ENCODE data around the gene PROCR.
"Not testable (repeated sequence)": the region's sequence is repeated elsewhere in the genome, so short reads cannot be mapped to it uniquely, and the experiment has no call there.

PROCR gene

GRCh38 chr20:35171753-35172433, at the start of gene PROCR:
TSS of gene PROCR (plus strand) at chr20:35172072. CDS start at chr20:35172155, 83 bp downstream.
- DNase-seq (ENCODE audit: low spot score) (peak; percentile 96), FAIRE-seq (peak; percentile 90)

- DNase-seq (ENCODE audit: low spot score), result no peak
These were observed 49.0 kb upstream of the PROCR start for GRCh38 chr20:35122756-35123405.

DNA sequence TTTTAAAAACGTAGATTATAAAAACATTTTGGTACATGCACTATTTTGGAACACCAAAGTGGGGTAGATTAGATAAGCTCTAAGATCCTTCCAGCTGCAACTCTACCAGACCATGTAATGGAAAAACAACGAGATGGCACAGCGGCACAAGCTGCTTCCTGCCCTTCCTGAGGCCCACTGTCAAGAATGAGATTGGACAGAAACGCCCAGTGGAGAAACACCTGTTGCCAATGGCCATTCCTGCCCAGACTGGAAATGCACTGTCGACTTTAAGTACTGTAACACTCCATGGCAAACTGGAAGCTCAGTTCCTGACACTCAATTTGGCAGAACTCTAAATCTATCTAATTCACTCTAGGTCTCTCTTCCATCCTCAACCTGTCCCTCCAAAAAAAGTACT, 46.1 kb upstream of the PROCR start:
- no peak for FAIRE-seq
- DNase-seq (ENCODE audit: low spot score), result no peak

More at GRCh38 chr20:35122756-35123405, 49.0 kb upstream of the PROCR start:
- FAIRE-seq, result no peak

DNA sequence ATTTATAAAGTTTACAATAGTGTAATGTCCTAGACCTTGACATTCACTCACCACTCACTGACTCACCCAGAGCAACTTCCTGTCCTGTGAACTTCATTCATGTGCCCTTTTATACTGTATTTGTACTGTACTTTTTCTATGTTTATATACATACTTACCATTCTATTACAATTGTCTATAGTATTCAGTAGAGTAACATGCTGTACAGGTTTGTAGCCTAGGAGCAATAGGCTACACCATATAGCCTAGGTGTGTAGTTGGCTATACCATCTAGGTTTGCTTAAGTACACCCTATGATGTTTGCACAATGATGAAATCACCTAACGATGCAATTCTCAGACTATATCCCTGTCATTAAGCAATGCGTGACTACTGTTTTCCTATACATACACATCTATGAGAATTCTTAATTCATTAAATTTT, 42.2 kb upstream of the PROCR start:
- FAIRE-seq (peak; percentile 72), DNase-seq (ENCODE audit: low spot score) (peak; percentile 60)

DNA sequence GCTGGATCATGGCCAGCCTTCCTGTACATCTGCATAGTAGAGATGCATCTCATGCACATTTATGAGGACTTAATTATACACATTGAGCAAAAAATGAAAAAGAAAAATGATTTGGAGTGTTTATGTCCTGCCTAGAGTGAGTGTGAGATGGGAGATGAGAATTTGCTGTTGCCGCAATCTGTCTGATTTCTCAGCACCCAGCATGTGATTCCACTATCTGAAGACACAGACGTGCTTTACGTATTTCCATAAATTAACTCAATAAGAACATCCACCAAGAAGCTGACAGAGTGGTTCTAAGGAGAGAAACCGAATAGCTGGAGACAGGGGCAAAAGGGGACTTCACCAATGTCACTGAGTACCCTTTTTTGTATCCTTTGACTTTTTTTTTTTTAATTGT, 39.9 kb upstream of the PROCR start:
- FAIRE-seq (no peak), DNase-seq (ENCODE audit: low spot score) (no peak)

GRCh38 chr20:35133031-35133430, 38.8 kb upstream of the PROCR start:
- no peak for DNase-seq (ENCODE audit: low spot score)
- no peak for FAIRE-seq

GRCh38 chr20:35133735-35134134, 38.1 kb upstream of the PROCR start:
- no peak for FAIRE-seq
- DNase-seq (ENCODE audit: low spot score), result no peak

DNA sequence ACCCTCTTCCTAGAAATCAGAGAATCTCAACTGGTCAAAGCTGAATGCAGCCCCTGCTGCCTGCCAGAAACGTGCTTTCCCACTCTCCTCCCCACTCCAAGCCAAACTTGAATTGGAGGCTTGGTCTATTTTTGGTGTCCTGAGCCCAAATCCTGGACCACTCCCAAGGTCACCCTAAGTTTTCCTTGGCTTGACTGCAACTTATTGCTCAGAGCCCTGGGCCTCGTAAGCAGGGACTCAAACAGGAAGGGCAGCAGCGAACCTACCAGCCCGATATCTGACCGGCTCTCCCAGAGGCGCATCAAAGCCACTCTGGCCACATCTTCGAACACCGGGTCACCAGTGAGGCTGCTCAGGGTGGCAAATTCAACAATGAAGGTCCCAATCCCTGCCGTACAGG, 37.4 kb upstream of the PROCR start:
- no peak for DNase-seq (ENCODE audit: low spot score)

GRCh38 chr20:35134880-35135279, 37.0 kb upstream of the PROCR start:
- FAIRE-seq, result no peak

More for the DNA sequence above, 37.4 kb upstream of the PROCR start:
- no peak for FAIRE-seq

DNA sequence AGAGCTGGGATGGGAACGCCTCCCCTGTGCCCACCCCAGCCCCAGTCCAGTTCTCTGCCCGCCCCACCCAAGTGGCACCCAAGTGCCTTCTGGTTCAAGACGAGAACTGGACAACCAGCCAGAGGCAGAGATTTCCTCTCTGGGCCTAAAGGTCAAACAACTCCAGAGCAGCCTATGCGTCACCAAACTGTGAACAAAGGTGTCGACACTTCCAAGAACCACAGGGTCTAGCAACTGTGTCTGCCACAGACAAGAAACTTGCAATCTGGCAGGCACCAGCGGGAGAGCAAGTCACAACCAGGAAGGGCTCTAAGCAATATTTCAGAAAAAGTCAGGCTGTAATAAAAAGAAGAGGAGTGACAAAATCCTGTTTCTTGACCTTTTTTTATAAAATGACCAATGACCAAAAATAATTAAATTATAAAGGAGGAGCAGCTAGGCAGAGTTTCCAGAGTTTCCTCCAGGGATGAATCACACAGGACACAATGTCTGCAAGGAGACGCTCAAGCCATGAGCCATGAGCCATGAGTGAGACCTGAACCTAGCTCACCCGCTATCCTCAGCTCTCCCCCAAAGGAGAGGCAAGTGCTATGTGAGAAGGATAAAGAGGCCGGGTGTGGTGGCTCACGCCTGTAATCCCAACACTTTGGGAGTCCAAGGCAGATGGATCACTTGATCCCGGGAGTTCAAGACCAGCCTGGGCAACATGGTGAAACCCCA, 35.8 kb upstream of the PROCR start:
- FAIRE-seq, result no peak
- DNase-seq (ENCODE audit: low spot score), result peak; percentile 51

More at GRCh38 chr20:35134880-35135279, 37.0 kb upstream of the PROCR start:
- DNase-seq (ENCODE audit: low spot score), result no peak

GRCh38 chr20:35144694-35145093, 27.2 kb upstream of the PROCR start:
- FAIRE-seq (no peak), DNase-seq (ENCODE audit: low spot score) (no peak)

DNA sequence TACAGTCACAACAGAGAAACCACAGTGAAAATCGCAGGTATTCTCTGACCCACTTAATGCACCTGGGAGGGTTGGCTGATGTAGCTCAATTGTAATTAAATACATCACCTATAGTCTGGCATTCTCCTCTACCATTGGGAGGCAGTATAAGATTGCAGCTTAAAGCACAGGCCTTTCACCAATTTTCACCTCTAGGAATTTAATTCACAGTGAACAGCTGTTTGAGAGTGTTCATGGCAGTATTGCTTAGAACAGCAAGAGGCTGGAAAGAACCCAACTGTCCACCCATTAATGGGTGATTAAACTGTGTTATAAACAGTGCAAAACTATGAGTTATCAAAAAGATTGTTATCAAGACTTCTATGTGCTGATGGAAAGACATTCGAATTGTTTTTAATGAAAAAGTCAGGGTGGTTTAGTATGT, 26.7 kb upstream of the PROCR start:
- DNase-seq (ENCODE audit: low spot score) (peak; percentile 71), FAIRE-seq (peak; percentile 46)

GRCh38 chr20:35146299-35146919, 25.5 kb upstream of the PROCR start:
- DNase-seq (ENCODE audit: low spot score) (peak; percentile 30), FAIRE-seq (no peak)

- DNase-seq (ENCODE audit: low spot score) (peak; percentile 94), FAIRE-seq (peak; percentile 80)
These were observed 24.8 kb upstream of the PROCR start, which contains the start of gene EDEM2 for GRCh38 chr20:35146920-35147574. TSS of gene EDEM2 (minus strand) at chr20:35147336. CDS start at chr20:35147258, 78 bp downstream.

- not testable (repeated sequence) for FAIRE-seq
These were observed 24.2 kb upstream of the PROCR start for GRCh38 chr20:35147575-35148071.

DNA sequence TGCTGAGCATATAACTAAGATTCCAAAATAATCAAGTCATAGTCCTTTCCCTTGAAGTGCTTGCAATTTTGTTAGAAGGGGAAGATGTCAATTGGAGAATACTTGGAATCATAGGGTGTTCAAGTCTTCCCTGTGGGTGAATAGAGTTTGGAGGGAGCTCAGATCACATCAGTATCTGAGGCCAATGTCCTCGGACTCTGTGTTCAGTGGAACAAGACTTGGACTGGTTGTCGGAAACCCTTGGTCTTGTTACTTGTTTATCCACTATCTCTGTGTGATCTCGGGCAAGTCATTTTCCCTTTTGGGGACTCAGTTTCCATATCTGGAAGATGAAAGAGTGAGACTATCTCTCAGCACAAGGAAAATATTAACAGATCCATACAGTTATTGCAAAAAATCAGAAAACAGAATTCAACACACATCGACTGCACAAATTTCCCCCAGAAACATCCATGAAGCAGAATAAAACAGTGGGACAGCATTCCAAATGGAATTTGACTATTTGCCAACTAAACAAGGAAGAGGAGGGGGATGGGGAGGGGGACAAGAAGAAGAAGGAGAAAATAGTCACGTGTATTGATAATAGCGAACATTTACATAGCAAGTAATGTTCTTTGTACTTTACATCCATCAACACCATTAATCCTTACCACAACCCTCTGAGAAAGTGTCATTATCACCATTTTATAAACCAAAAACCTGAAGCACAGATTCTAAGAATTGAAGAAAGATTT, 20.9 kb upstream of the PROCR start:
- DNase-seq (ENCODE audit: low spot score), result no peak
- FAIRE-seq, result no peak

More at GRCh38 chr20:35147575-35148071, 24.2 kb upstream of the PROCR start:
- not testable (repeated sequence) for DNase-seq (ENCODE audit: low spot score)

DNA sequence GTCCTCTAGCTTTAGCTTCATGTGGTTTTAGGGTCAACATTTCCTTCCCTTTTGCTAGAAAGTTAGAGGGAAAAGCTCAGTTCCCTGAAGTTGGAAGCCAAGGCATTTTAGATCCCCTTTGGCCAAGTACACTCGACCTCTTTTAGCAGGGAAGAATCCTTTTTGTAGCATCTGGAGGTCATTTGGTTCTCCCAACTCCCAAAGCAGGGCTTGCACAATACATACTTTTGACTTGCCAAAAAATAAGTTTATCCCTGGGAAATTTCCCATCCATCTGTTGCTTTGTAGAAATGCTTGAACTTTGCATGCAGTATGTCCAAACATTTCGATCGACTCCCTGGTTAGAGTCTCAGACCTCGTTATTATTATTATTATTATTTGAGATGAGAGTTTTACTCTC, 20.1 kb upstream of the PROCR start:
- DNase-seq (ENCODE audit: low spot score) (no peak), FAIRE-seq (no peak)

DNA sequence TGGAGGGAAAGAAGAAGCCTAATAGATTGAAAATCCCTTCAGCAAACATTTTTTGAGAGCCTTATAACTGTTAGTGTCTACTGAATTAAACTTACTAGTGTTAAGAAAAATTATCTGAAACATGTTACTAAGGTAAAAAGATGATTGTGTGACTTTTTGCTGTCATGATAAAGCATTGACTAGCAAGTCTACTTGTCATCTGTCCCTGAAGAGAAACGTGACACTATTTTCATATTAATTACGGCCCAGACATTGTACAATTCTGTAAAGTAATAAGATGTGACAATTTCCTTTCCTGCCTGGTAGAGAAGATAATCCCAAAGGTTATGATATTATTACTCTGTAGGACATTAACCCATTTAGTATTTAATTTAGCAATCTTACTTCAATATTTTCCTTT, 15.9 kb upstream of the PROCR start:
- no peak for DNase-seq (ENCODE audit: low spot score)
- no peak for FAIRE-seq

DNA sequence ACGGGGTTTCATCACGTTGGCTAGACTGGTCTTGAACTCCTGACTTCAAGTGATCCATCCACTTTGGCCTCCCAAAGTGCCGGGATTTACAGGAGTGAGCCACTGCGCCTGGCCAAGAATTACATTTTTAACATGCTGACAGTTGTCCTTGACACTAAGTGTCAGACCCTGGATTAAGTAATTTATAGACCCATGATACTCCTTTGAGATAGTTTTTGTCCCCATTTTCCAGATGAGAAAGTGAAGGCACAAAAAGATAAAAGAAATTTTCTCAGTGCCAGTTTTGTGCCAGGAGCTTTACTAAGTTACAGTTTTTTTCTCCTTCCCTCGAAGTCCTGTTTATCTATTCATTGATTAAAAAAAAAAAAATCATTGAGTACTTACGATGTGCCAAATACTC, 14.9 kb upstream of the PROCR start:
- DNase-seq (ENCODE audit: low spot score), result no peak
- no peak for FAIRE-seq

DNA sequence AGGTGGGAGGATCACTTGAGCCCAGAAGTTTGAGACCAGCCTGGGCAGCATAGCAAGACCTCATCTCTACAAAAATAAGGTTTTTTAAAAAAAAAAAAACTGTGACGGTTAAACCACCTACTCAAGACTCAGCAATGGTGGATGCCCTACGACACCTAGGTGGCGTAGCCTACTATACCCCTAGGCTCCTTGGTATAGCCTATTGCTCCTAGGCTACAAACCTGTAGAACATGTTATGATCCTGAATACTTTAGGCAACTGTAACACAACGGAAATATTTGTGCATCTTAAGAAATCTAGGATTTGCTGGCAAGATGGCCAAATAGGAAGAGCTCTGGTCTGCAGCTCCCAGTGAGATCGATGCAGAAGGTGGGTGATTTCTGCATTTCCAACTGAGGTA, 11.5 kb upstream of the PROCR start:
- FAIRE-seq; DNase-seq (ENCODE audit: low spot score): not testable (repeated sequence)

Data from RCC 7860 (cell line).